ENCODE data around the gene GTF2H4. TPM values are rescaled to one million over a fixed set of nuclear protein-coding genes. Genes with fewer than 3 reads are reported as not detected.

The GTF2H4 gene
- total and polyA plus RNA-seq, 2 donors (not counting 1 experiment from before 2014, with no cell fraction given): 12.2 to 15.3 TPM

DNA sequence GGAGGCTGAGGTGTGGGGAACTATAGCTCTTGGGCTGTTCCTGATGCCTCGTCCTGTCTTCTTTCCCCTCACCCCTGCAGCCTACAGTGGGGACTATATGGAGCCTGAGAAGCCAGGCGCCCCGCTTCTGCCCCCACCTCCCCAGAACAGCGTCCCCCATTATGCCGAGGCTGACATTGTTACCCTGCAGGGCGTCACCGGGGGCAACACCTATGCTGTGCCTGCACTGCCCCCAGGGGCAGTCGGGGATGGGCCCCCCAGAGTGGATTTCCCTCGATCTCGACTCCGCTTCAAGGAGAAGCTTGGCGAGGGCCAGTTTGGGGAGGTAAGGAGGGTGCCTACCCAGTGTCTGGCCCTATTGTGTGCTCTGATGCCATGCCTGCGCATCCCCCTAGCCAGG lies 11.5 kb upstream of the GTF2H4 start:
- DNase-seq (ENCODE audit: low read depth in 2 of 2): no peak
- Histone ChIP-seq H3K27ac (ENCODE audit: insufficient read depth, low read length) (no peak overlapping the region), H3K4me2 (ENCODE audit: extremely low read depth, insufficient read depth, low read length) (no peak overlapping the region), H3K9me3 (ENCODE audit: control insufficient read depth, insufficient read depth, low read depth, low read length) (no peaks in the 10 kb centered on the region), H3K79me2 (ENCODE audit: control insufficient read depth, insufficient read depth, low read length) (no peaks in the 10 kb centered on the region), H4K20me1 (ENCODE audit: control insufficient read depth, extremely low read depth, insufficient read depth, low read length) (no peaks in the 10 kb centered on the region), H2AFZ (ENCODE audit: low read length) (no peak overlapping the region), H3K27me3 (ENCODE audit: control insufficient read depth, insufficient read depth, low read length) (no peaks in the 10 kb centered on the region), H3K9ac (ENCODE audit: insufficient read depth, low read length) (no peak overlapping the region), H3K4me3 (replicated peaks in 1 of 4; ENCODE audit: control extremely low read depth in 1 of 4, insufficient read depth in 1 of 4, low read depth in 3 of 4, low read length in 4 of 4) (no peak overlapping the region), H3K36me3 (ENCODE audit: control insufficient read depth, insufficient read depth, low read length) (peaks cover 7% of the 10 kb centered on the region), H3K4me1 (ENCODE audit: control insufficient read depth, extremely low read depth, insufficient read depth, low read length) (no peaks in the 10 kb centered on the region)
- TF ChIP-seq EZH2 (IDR thresholded peaks at IDR 0.05; ENCODE audit: low read length, missing control alignments): no peak
- TF ChIP-seq CTCF (conservative IDR thresholded peaks at IDR 0.05 in 1 of 2, IDR thresholded peaks at IDR 0.05 in 1 of 2; ENCODE audit: low read depth in 1 of 2, low read length in 2 of 2): no peak

GRCh38 chr6:30897882-30898281 lies 10.1 kb upstream of the GTF2H4 start:
- H2AFZ ChIP-seq (ENCODE audit: low read length): no peak overlapping the region
- no peak overlapping the region for H3K27ac ChIP-seq (ENCODE audit: insufficient read depth, low read length)
- no peaks in the 10 kb centered on the region for H4K20me1 ChIP-seq (ENCODE audit: control insufficient read depth, extremely low read depth, insufficient read depth, low read length)
- no peak for DNase-seq (ENCODE audit: low read depth in 2 of 2)
- H3K79me2 ChIP-seq (ENCODE audit: control insufficient read depth, insufficient read depth, low read length): no peaks in the 10 kb centered on the region
- H3K9me3 ChIP-seq (ENCODE audit: control insufficient read depth, insufficient read depth, low read depth, low read length): no peaks in the 10 kb centered on the region
- H3K4me1 ChIP-seq (ENCODE audit: control insufficient read depth, extremely low read depth, insufficient read depth, low read length): no peaks in the 10 kb centered on the region
- peaks cover 6% of the 10 kb centered on the region for H3K36me3 ChIP-seq (ENCODE audit: control insufficient read depth, insufficient read depth, low read length)
- no peaks in the 10 kb centered on the region for H3K27me3 ChIP-seq (ENCODE audit: control insufficient read depth, insufficient read depth, low read length)
- no peak for TF ChIP-seq CTCF (conservative IDR thresholded peaks at IDR 0.05 in 1 of 2, IDR thresholded peaks at IDR 0.05 in 1 of 2; ENCODE audit: low read depth in 1 of 2, low read length in 2 of 2)
- no peak for TF ChIP-seq EZH2 (IDR thresholded peaks at IDR 0.05; ENCODE audit: low read length, missing control alignments)
- H3K9ac ChIP-seq (ENCODE audit: insufficient read depth, low read length): no peak overlapping the region
- H3K4me2 ChIP-seq (ENCODE audit: extremely low read depth, insufficient read depth, low read length): no peak overlapping the region
- no peak overlapping the region for H3K4me3 ChIP-seq (replicated peaks in 1 of 4; ENCODE audit: control extremely low read depth in 1 of 4, insufficient read depth in 1 of 4, low read depth in 3 of 4, low read length in 4 of 4)

GRCh38 chr6:30898750-30899360 lies 9.2 kb upstream of the GTF2H4 start:
- Histone ChIP-seq H4K20me1 (ENCODE audit: control insufficient read depth, extremely low read depth, insufficient read depth, low read length) (no peaks in the 10 kb centered on the region), H3K9me3 (ENCODE audit: control insufficient read depth, insufficient read depth, low read depth, low read length) (no peaks in the 10 kb centered on the region)

More at GRCh38 chr6:30898750-30899360, 9.2 kb upstream of the GTF2H4 start:
- TF ChIP-seq EZH2 (IDR thresholded peaks at IDR 0.05; ENCODE audit: low read length, missing control alignments) (no peak), CTCF (conservative IDR thresholded peaks at IDR 0.05 in 1 of 2, IDR thresholded peaks at IDR 0.05 in 1 of 2; ENCODE audit: low read depth in 1 of 2, low read length in 2 of 2) (no peak)
- no peak overlapping the region for H3K4me2 ChIP-seq (ENCODE audit: extremely low read depth, insufficient read depth, low read length)
- no peak overlapping the region for H3K9ac ChIP-seq (ENCODE audit: insufficient read depth, low read length)
- no peaks in the 10 kb centered on the region for H3K27me3 ChIP-seq (ENCODE audit: control insufficient read depth, insufficient read depth, low read length)
- no peak overlapping the region for H3K27ac ChIP-seq (ENCODE audit: insufficient read depth, low read length)
- no peak overlapping the region for H3K4me3 ChIP-seq (replicated peaks in 1 of 4; ENCODE audit: control extremely low read depth in 1 of 4, insufficient read depth in 1 of 4, low read depth in 3 of 4, low read length in 4 of 4)
- no peak overlapping the region for H2AFZ ChIP-seq (ENCODE audit: low read length)
- H3K4me1 ChIP-seq (ENCODE audit: control insufficient read depth, extremely low read depth, insufficient read depth, low read length): no peaks in the 10 kb centered on the region
- H3K79me2 ChIP-seq (ENCODE audit: control insufficient read depth, insufficient read depth, low read length): no peaks in the 10 kb centered on the region
- H3K36me3 ChIP-seq (ENCODE audit: control insufficient read depth, insufficient read depth, low read length): peaks cover 3% of the 10 kb centered on the region
- no peak for DNase-seq (ENCODE audit: low read depth in 2 of 2)

Data from fibroblast of lung (primary cell).